GM21447 (cell line): ENCODE results near the gene TRMT1.

Experiments used
- ATAC-seq: cut with Tn5 transposase; IDR thresholded peaks from one replicate; pipeline ENCODE4 v1.9.1; 2021; ENCODE audit not compliant: unreplicated experiment

Gene TRMT1

GRCh38 chr19:13127811-13128575 lies 11.5 kb upstream of the TRMT1 start:
- ATAC-seq: no peak

DNA sequence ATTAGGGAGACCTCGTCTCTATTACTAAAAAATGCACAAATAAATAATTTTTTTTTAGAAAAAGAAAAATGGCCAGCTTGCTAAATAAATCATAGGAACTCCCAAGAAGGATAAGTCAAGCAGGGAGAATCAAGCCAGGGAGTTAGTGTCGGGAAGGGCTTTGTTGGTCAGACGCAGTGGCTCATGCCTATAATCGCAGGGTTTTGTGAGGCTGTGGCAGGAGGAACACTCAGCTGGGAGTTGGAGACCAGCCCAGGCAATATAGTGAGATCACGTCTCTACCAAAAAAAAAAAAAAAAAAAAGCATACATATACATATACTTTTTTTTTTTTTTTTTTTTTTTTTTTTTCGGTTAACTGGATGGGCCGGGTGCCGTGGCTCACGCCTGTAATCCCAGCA lies 10.5 kb upstream of the TRMT1 start:
- no peak for ATAC-seq

DNA sequence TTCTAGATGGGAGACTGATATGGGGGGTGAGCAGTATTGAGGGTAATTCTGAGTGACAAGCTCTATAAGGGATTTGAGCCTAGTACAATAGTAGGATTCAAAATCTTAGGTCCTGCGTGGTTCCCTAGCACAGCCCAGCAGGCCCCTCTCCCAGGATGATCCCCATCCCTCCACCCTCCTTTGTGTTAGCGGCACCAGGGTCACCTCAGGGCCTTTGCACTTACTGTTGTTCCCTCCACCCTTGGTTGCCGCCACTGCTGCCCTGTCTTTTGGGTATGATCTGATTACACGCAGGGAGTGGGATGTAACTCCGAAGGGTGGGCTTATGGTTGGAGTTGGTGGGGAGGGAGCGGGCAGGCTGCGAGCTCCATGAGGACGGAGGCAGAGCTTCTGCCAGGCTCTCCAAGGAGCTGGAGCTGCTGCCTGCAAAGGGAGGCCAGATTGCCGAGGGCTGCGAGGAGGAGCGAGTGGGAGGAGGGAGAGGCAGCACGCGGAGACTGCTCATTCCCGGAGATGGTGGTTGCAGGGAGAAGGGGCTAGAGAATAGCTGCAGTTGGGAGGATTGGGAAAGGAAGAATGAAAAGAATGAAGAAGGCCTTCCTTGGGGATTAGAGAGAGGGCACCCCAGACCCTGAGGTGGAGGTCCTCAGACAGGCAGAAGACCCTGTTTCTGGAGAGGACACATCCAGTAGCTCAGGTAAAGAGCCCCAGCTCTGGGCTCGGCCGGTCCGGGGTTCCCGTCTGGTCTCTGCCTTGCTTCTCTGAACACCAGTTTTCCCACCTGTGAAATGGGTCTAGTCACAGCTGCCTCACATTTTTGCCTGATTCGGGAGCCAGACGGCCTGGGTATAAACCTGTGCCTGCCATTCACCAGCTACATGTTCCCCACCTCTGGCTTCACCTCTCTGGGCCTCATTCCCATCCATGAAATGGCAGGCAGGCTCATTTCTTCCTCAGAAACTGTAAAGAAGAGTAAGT lies 6.7 kb upstream of the TRMT1 start:
- ATAC-seq: no peak

- no peak for ATAC-seq
Measured at GRCh38 chr19:13122275-13122878, 5.8 kb upstream of the TRMT1 start.

- no peak for ATAC-seq
Measured at GRCh38 chr19:13121551-13122274, 5.2 kb upstream of the TRMT1 start.

GRCh38 chr19:13120817-13121216 lies 4.3 kb upstream of the TRMT1 start:
- no peak for ATAC-seq

GRCh38 chr19:13120031-13120430 lies 3.5 kb upstream of the TRMT1 start:
- no peak for ATAC-seq

DNA sequence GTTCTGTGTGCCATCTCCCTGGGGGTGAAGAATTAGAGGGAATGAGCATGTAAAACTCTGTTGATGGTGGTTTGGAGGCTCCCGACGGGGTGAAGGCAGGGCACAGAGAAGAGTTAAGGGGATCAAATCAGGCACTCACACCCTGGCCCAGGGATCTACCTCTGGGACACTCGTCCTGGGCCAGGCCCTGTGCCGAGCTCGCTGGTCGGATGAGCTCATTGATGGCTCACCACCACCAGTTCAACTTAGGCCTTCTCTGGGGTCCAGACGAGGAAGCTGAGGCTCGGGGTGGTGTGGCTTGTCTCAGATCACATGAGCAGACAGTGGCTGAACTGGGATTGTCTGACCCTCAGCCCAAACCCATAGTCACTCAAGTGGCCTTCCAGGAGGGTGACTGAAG lies 3.1 kb upstream of the TRMT1 start:
- ATAC-seq: no peak

GRCh38 chr19:13118424-13119193 lies 2.1 kb upstream of the TRMT1 start:
- ATAC-seq: no peak

DNA sequence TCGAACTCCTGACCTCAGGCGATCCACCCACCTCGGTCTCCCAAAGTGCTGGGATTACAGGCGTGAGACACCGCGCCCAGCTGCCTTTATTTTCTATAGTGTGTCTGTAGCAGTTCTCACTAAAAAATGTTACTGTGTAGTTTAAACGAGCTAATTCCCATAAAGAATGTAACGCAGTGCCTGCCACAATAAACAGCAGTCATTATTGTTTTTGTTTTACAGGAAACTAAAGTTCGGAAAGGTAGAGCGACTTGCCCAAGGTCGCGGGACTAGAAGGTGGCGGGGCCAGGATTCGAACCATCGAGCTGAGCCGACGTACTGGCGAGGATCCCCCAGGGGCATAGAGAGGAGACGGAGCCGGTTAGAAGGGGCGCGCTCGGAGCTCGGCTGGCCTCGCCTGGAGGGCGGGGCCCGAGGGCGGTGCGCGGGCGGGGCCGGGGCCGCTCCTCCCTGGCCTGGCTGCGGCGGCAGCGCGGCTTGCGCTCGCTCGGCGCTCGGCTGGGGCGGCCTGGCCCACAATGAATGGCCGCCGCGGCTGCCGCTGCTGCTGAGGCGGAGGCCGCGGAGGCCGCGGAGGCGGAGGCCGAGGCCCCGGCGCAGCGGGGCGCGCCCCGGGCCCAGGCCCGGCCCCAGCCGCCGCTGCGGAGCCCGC lies 1.4 kb upstream of the TRMT1 start, which contains the start of gene NACC1:
Gene NACC1 (plus strand): TSS at position 493 of the 652 bp plus-strand sequence. CDS start 16,944 bp downstream, outside the sequence.
- ATAC-seq: peak; percentile 39

- ATAC-seq: peak; percentile 11
Measured at GRCh38 chr19:13117176-13117771, 734 bp upstream of the TRMT1 start.

- ATAC-seq: no peak
Measured at GRCh38 chr19:13115936-13116281, 631 bp downstream of the TRMT1 start.

- no peak for ATAC-seq
Measured at GRCh38 chr19:13112555-13112954, 4.0 kb downstream of the TRMT1 start.

- no peak for ATAC-seq
Measured at GRCh38 chr19:13110099-13110610, 6.4 kb downstream of the TRMT1 start.

DNA sequence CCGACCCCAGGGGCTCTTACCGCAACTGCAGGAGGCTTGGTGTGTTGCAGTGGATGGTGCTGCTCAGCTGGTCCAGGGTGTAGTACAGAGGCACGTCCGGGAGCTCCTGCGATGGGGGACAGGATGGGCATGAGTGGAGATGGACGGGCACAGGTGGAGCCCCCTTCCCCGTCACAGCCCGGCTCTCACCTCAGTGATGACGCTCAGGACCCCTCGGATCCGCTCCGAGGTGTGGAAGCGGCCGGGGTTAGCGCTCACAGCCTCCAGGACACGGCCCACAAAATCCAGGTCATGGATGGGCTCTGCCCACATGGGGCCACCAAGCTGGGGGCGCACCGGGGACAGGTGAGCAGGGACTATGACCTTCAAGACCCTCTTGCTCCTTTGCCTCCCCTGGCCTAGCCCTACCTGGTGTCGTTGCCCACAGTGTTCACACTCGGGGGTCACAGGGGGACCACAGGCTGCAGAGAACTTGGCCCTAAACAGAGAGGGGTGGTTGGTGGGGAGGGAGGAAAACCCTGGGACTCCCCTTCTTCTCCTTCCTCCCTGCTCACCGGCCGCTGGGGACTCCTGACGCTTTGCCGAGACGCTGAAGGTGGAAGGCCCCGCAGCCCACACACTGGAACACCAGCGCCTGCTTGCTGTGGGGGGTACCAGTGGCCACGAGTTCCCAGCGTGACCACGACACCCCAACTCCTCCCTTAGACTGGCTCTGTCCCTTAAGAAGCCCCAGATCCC lies 7.0 kb downstream of the TRMT1 start:
- no peak for ATAC-seq

- ATAC-seq: no peak
Measured at GRCh38 chr19:13104848-13105711, 11.5 kb downstream of the TRMT1 start.

DNA sequence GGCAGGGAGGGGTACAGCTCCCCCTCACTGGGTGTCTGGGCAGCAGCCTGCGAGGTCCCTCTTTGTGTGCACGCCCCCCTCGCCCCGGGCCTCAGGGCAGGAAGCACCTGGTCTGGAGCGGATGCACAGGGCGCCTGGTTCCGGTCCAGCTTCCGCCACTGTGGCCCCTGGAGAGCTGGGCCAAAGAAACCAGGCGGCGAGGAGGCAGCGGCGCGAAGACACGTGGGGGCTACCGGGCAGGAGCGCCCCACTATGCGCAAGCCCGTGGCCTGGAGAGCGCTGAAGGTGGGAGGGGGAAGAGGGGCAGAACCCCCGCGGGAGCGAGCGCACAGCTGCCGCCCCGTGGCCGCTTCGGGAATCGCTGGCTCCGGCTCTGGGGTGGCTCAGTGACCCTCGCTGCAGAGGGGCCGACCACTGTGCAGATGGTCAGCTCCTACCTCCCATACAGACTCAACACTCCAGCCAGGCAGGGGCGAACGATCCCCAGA lies 12.1 kb downstream of the TRMT1 start:
- no peak for ATAC-seq
